GM18508 (cell line): Measurements from ENCODE around the gene TEDDM1.

ENCODE experiments used
- ATAC-seq: cut with Tn5 transposase; IDR thresholded peaks from one replicate; pipeline ENCODE4 v1.9.1; 2021; ENCODE audit warnings: moderate number of reproducible peaks; ENCODE audit not compliant: insufficient read depth, unreplicated experiment

TEDDM1 gene

GRCh38 chr1:182408435-182409075 is 8.1 kb upstream of the TEDDM1 start:
- no peak for ATAC-seq

GRCh38 chr1:182407724-182408123 is 7.3 kb upstream of the TEDDM1 start:
- no peak for ATAC-seq

GRCh38 chr1:182406012-182406411 is 5.5 kb upstream of the TEDDM1 start:
- no peak for ATAC-seq

GRCh38 chr1:182405578-182405977 is 5.1 kb upstream of the TEDDM1 start:
- ATAC-seq, result no peak

- no peak for ATAC-seq
These were observed 4.3 kb upstream of the TEDDM1 start for GRCh38 chr1:182404781-182405180.

GRCh38 chr1:182397653-182398393 is 2.6 kb downstream of the TEDDM1 start:
- no peak for ATAC-seq

GRCh38 chr1:182395906-182396305 is 4.6 kb downstream of the TEDDM1 start:
- no peak for ATAC-seq

- no peak for ATAC-seq
These were observed 6.3 kb downstream of the TEDDM1 start for GRCh38 chr1:182394055-182394775.

GRCh38 chr1:182392050-182393028 is 8.1 kb downstream of the TEDDM1 start:
- no peak for ATAC-seq

- no peak for ATAC-seq
These were observed 9.0 kb downstream of the TEDDM1 start, which contains the start of gene GLUL for GRCh38 chr1:182391362-182392049. TSS of gene GLUL (minus strand) at chr1:182391790. CDS start at chr1:182388737, 3,053 bp downstream.

- no peak for ATAC-seq
These were observed 9.5 kb downstream of the TEDDM1 start for GRCh38 chr1:182391028-182391361.

- ATAC-seq, result no peak
These were observed 10.8 kb downstream of the TEDDM1 start for GRCh38 chr1:182389619-182390047.

- ATAC-seq, result no peak
These were observed 11.9 kb downstream of the TEDDM1 start for GRCh38 chr1:182388392-182389134.

GRCh38 chr1:182387566-182387965 is 12.9 kb downstream of the TEDDM1 start:
- no peak for ATAC-seq

GRCh38 chr1:182386980-182387379 is 13.5 kb downstream of the TEDDM1 start:
- ATAC-seq, result no peak

- no peak for ATAC-seq
These were observed 14.3 kb downstream of the TEDDM1 start for GRCh38 chr1:182385885-182386853.

- ATAC-seq, result no peak
These were observed 16.0 kb downstream of the TEDDM1 start for GRCh38 chr1:182384387-182384960.
